ENCODE results near the gene FGFR2. TPM values are rescaled to one million over a fixed set of nuclear protein-coding genes. Genes with fewer than 3 reads are reported as not detected.

FGFR2 gene
- total and polyA plus RNA-seq, 9 of the 15 experiments (the other 6 are each of a cell fraction or from before 2014, with no cell fraction given), result 0.20 TPM; not detected in 8

DNA sequence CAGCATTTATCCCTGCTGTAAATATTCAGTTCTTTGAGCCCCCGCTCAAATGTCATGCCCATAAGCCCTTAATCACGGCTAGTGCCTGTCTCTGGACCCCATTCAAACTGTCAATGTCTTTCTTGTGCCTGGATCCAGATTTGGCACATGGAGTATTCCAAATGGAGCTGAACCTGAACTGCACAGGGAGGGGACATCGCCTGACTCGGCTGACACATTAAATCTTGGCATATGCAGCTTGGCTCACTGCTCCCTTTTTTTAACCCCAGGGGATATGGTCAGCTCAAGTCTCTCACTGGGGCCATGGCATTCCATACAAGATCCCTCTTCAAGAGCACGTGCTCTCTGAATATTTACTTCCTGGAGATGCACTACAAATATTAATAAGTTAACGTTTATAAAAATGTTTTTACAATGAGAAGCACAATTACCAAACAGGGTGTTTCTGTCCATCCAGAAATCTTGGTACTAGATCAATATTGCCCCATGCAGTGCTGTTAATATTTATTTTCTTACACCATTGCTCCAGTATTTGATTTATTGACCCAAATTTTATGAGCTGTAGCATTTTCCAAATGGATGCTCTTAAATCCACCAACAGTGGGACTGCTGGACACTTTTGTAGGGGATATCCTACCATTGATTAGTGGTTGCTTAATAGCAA is 57.4 kb downstream of the FGFR2 start:
- no peak overlapping the region for H3K27ac ChIP-seq (ENCODE audit: extremely low read depth, low read depth, low read length)
- POLR2A ChIA-PET, result no interaction called here
- no peaks in the 10 kb centered on the region for H3K9me1 ChIP-seq (ENCODE audit: control insufficient read depth, insufficient read depth, low read length)
- H3K27me3 ChIP-seq (ENCODE audit: control insufficient read depth in 2 of 2, insufficient read depth in 2 of 2, low read length in 2 of 2), result peaks cover 0 to 12% of the 10 kb centered on the region in 2 experiments; a peak in 3 of 5 replicates
- H3K4me3 ChIP-seq, result no peak overlapping the region
- H3K36me3 ChIP-seq (ENCODE audit: control insufficient read depth, insufficient read depth, low read length), result no peaks in the 10 kb centered on the region
- CTCF ChIA-PET (ENCODE audit: low intra/inter-chr PET ratio), result interaction anchor here (0.6 kb wide), 1 partner anchor 30 kb away, joined by 3 read pairs; no protein-coding TSS in a partner anchor
- intact Hi-C loops (cut with micrococcal nuclease), result no loop called here
- FAIRE-seq, result no peak
- no peak overlapping the region for H3K4me2 ChIP-seq (ENCODE audit: insufficient read depth, low read length)
- TF ChIP-seq BRD4 (IDR thresholded peaks at IDR 0.05) (no peak), ARID2 (IDR thresholded peaks at IDR 0.05) (no peak), ETV5 (CRISPR knock-in tag; IDR thresholded peaks at IDR 0.05; ENCODE audit: low read depth) (no peak), ZNF41 (CRISPR knock-in tag; conservative IDR thresholded peaks at IDR 0.05) (no peak), ZKSCAN8 (CRISPR knock-in tag; IDR thresholded peaks at IDR 0.05) (no peak), CBX8 (IDR thresholded peaks at IDR 0.05; ENCODE audit: borderline replicate concordance, extremely low read depth, low read depth, low read length, poor library complexity, severe bottlenecking) (no peak), SOX6 (IDR thresholded peaks at IDR 0.05) (no peak), SRSF7 (optimal IDR thresholded peaks at IDR 0.05; ENCODE audit: low read depth, low read length) (no peak), CEBPB (tag; IDR thresholded peaks at IDR 0.05) (no peak), SREBF2 (CRISPR knock-in tag; IDR thresholded peaks at IDR 0.05) (no peak), NR4A1 (CRISPR knock-in tag; IDR thresholded peaks at IDR 0.05) (no peak), NR4A1 (tag; IDR thresholded peaks at IDR 0.05) (no peak)
- TF ChIP-seq, protein P1, sequence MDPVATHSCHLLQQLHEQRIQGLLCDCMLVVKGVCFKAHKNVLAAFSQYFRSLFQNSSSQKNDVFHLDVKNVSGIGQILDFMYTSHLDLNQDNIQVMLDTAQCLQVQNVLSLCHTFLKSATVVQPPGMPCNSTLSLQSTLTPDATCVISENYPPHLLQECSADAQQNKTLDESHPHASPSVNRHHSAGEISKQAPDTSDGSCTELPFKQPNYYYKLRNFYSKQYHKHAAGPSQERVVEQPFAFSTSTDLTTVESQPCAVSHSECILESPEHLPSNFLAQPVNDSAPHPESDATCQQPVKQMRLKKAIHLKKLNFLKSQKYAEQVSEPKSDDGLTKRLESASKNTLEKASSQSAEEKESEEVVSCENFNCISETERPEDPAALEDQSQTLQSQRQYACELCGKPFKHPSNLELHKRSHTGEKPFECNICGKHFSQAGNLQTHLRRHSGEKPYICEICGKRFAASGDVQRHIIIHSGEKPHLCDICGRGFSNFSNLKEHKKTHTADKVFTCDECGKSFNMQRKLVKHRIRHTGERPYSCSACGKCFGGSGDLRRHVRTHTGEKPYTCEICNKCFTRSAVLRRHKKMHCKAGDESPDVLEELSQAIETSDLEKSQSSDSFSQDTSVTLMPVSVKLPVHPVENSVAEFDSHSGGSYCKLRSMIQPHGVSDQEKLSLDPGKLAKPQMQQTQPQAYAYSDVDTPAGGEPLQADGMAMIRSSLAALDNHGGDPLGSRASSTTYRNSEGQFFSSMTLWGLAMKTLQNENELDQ (CRISPR knock-in tag; IDR thresholded peaks at IDR 0.05; ENCODE audit: borderline replicate concordance), result no peak
- no peak for ATAC-seq
- no peaks in the 10 kb centered on the region for H3K4me1 ChIP-seq (replicated peaks in 1 of 2; ENCODE audit: control insufficient read depth in 2 of 2, insufficient read depth in 2 of 2, low read length in 2 of 2)
- no peak overlapping the region for H2AFZ ChIP-seq (ENCODE audit: low read depth, low read length)
- H3K9ac ChIP-seq (ENCODE audit: insufficient read depth in 1 of 2, low read depth in 2 of 2, low read length in 2 of 2), result no peak overlapping the region
- no peaks in the 10 kb centered on the region for H4K20me1 ChIP-seq (replicated peaks; ENCODE audit: control insufficient read depth, insufficient read depth, low read length)
- no peak for DNase-seq (ENCODE audit: extremely low read depth in 1 of 4, low spot score in 3 of 4)
- no TSS peak for BruUV-seq (replicated peaks)
- H3K9me3 ChIP-seq (replicated peaks; ENCODE audit: control insufficient read depth, insufficient read depth, low read depth, low read length), result no peaks in the 10 kb centered on the region
- H3K79me2 ChIP-seq (ENCODE audit: control insufficient read depth, insufficient read depth, low read length), result no peaks in the 10 kb centered on the region
- 0% methylated on average over 6 of the region's 6 CpGs for WGBS (ENCODE audit: insufficient coverage, low coverage, missing lambda C conversion rate)
- in situ Hi-C loops (cut with MboI), result no loop called here
